ENCODE data around the gene PAX6. TPM values are rescaled to one million over a fixed set of nuclear protein-coding genes. Genes with fewer than 3 reads are reported as not detected.
A peak's percentile ranks its signal among the peaks of the same experiment; 100 is the strongest.

PAX6 gene
- total and polyA plus RNA-seq, 2 donors (not counting 1 experiment from before 2014, with no cell fraction given), result 0.44 TPM; not detected in 1

GRCh38 chr11:31817054-31817620, 6.0 kb upstream of the PAX6 start:
- H3K4me1 ChIP-seq (ENCODE audit: control insufficient read depth, extremely low read depth, insufficient read depth, low read length), result peaks cover 5% of the 10 kb centered on the region
- peak; percentile 99 for TF ChIP-seq EZH2 (IDR thresholded peaks at IDR 0.05; ENCODE audit: low read length, missing control alignments)
- TF ChIP-seq CTCF (conservative IDR thresholded peaks at IDR 0.05 in 1 of 2, IDR thresholded peaks at IDR 0.05 in 1 of 2; ENCODE audit: low read depth in 1 of 2, low read length in 2 of 2), result no peak
- peaks cover 92% of the 10 kb centered on the region for H3K27me3 ChIP-seq (ENCODE audit: control insufficient read depth, insufficient read depth, low read length)
- no peak overlapping the region for H2AFZ ChIP-seq (ENCODE audit: low read length)
- H3K4me3 ChIP-seq (replicated peaks in 1 of 4; ENCODE audit: control extremely low read depth in 1 of 4, insufficient read depth in 1 of 4, low read depth in 3 of 4, low read length in 4 of 4), result peak overlapping the region in 1 of 4 experiments; percentile 10
- H3K9ac ChIP-seq (ENCODE audit: insufficient read depth, low read length), result no peak overlapping the region
- H3K9me3 ChIP-seq (ENCODE audit: control insufficient read depth, insufficient read depth, low read depth, low read length), result no peaks in the 10 kb centered on the region
- no peaks in the 10 kb centered on the region for H3K36me3 ChIP-seq (ENCODE audit: control insufficient read depth, insufficient read depth, low read length)
- H3K4me2 ChIP-seq (ENCODE audit: extremely low read depth, insufficient read depth, low read length), result peak overlapping the region; percentile 23
- H4K20me1 ChIP-seq (ENCODE audit: control insufficient read depth, extremely low read depth, insufficient read depth, low read length), result no peaks in the 10 kb centered on the region
- no peaks in the 10 kb centered on the region for H3K79me2 ChIP-seq (ENCODE audit: control insufficient read depth, insufficient read depth, low read length)
- no peak overlapping the region for H3K27ac ChIP-seq (ENCODE audit: insufficient read depth, low read length)
- peak in 1 of 2 donors; percentile 35 for DNase-seq (ENCODE audit: low read depth in 2 of 2)

- H3K79me2 ChIP-seq (ENCODE audit: control insufficient read depth, insufficient read depth, low read length), result no peaks in the 10 kb centered on the region
- H2AFZ ChIP-seq (ENCODE audit: low read length), result no peak overlapping the region
- no peak overlapping the region for H3K9ac ChIP-seq (ENCODE audit: insufficient read depth, low read length)
- no peaks in the 10 kb centered on the region for H4K20me1 ChIP-seq (ENCODE audit: control insufficient read depth, extremely low read depth, insufficient read depth, low read length)
- peak overlapping the region in 1 of 4 experiments; percentile 35 for H3K4me3 ChIP-seq (replicated peaks in 1 of 4; ENCODE audit: control extremely low read depth in 1 of 4, insufficient read depth in 1 of 4, low read depth in 3 of 4, low read length in 4 of 4)
- TF ChIP-seq EZH2 (IDR thresholded peaks at IDR 0.05; ENCODE audit: low read length, missing control alignments) (no peak), CTCF (conservative IDR thresholded peaks at IDR 0.05 in 1 of 2, IDR thresholded peaks at IDR 0.05 in 1 of 2; ENCODE audit: low read depth in 1 of 2, low read length in 2 of 2) (no peak)
- no peak overlapping the region for H3K27ac ChIP-seq (ENCODE audit: insufficient read depth, low read length)
- no peak for DNase-seq (ENCODE audit: low read depth in 2 of 2)
- H3K4me2 ChIP-seq (ENCODE audit: extremely low read depth, insufficient read depth, low read length), result no peak overlapping the region
- no peaks in the 10 kb centered on the region for H3K36me3 ChIP-seq (ENCODE audit: control insufficient read depth, insufficient read depth, low read length)
- H3K4me1 ChIP-seq (ENCODE audit: control insufficient read depth, extremely low read depth, insufficient read depth, low read length), result peaks cover 5% of the 10 kb centered on the region
- peaks cover 89% of the 10 kb centered on the region for H3K27me3 ChIP-seq (ENCODE audit: control insufficient read depth, insufficient read depth, low read length)
- no peaks in the 10 kb centered on the region for H3K9me3 ChIP-seq (ENCODE audit: control insufficient read depth, insufficient read depth, low read depth, low read length)
Measured at GRCh38 chr11:31816468-31817053, 5.4 kb upstream of the PAX6 start.

DNA sequence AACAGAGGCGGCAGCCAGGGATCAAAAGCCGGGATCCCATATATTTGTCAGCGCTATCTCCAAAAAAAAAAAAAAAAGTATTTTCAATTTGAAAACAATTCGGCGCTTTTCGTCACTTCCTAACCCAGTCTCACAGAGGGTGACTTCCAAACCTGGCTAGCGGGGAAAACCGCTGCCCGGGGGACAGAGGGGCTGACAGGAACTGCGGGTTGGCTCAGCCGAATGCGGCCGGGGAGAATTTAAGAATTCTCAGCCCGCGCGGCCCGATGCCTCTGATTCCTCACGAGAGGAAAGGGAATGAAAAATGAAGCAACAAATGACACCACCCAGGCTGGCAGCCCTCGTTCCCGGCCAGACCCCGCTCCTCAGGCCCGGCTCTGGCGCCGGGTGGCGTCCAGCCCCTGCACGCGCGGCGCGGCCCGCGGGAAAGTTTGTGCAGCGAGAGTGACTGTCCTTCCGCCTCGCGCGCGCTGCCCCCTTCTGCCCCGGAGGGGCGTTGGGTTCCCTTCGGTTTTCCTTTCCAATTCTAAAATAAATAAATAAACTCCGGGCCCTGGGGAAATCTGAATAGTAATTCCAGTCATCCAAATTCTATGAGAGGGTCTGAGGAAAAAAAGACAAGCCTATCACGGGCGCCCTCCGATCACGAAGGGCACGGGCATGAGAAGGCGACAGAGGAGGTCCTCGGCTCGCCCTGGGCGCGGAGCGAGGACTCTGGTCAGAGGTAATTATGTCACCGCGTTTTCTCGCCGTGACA, 4.8 kb upstream of the PAX6 start:
- Histone ChIP-seq H3K9me3 (ENCODE audit: control insufficient read depth, insufficient read depth, low read depth, low read length) (no peaks in the 10 kb centered on the region), H3K4me1 (ENCODE audit: control insufficient read depth, extremely low read depth, insufficient read depth, low read length) (peaks cover 5% of the 10 kb centered on the region), H3K27me3 (ENCODE audit: control insufficient read depth, insufficient read depth, low read length) (peaks cover 91% of the 10 kb centered on the region), H3K36me3 (ENCODE audit: control insufficient read depth, insufficient read depth, low read length) (no peaks in the 10 kb centered on the region), H3K4me3 (replicated peaks in 1 of 4; ENCODE audit: control extremely low read depth in 1 of 4, insufficient read depth in 1 of 4, low read depth in 3 of 4, low read length in 4 of 4) (peak overlapping the region in 1 of 4 experiments; percentile 35), H3K79me2 (ENCODE audit: control insufficient read depth, insufficient read depth, low read length) (no peaks in the 10 kb centered on the region), H2AFZ (ENCODE audit: low read length) (no peak overlapping the region), H3K27ac (ENCODE audit: insufficient read depth, low read length) (no peak overlapping the region), H3K9ac (ENCODE audit: insufficient read depth, low read length) (no peak overlapping the region), H4K20me1 (ENCODE audit: control insufficient read depth, extremely low read depth, insufficient read depth, low read length) (no peaks in the 10 kb centered on the region), H3K4me2 (ENCODE audit: extremely low read depth, insufficient read depth, low read length) (no peak overlapping the region)
- TF ChIP-seq EZH2 (IDR thresholded peaks at IDR 0.05; ENCODE audit: low read length, missing control alignments) (peak; percentile 69), CTCF (conservative IDR thresholded peaks at IDR 0.05 in 1 of 2, IDR thresholded peaks at IDR 0.05 in 1 of 2; ENCODE audit: low read depth in 1 of 2, low read length in 2 of 2) (no peak)
- DNase-seq (ENCODE audit: low read depth in 2 of 2), result peak in 1 of 2 donors; percentile 18

Measured in fibroblast of lung (primary cell).